ENCODE results near the gene KLK14.

KLK14 gene

DNA sequence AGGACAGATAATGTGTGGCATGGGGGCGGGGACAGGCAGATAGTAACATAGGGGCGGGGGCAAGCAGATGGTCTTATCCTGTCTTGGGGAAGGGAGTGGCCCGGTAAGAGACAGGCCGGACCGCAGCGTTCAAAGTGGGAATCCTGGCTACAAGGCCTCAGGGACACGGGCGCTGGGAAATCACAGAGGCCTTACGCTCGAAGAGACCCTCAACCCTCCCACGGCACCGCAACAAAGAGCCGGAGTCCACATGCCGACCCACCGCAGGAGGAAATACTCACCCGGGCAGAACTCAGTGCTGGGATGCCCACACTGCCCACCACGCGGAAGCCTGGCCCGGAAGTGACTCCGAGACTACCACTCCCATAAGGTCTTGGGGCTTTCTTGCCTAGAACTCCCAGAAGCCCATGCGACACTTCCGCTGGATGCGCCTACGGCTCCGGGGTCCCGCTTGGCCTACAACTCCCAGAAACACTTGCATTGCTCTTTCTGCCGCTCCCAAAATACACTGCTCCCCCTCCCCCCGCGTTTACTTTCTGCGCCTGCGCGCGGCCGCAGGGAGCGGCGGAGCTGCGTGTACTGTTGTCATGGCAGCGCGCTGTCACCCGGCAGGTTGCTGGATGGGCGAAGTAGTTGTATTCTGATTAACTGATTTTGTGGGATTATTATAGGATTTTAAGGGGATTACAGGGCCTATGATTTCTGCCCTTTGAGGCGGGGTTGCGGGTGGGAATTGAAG, 25.5 kb upstream of the KLK14 start, which contains the start of gene CTU1:
Gene CTU1, minus strand, starts transcription at position 344 of the 739 bp plus-strand sequence. CDS start 3,840 bp downstream, outside the sequence.
- DNase-seq (ENCODE audit: low spot score): peak; percentile 97

DNA sequence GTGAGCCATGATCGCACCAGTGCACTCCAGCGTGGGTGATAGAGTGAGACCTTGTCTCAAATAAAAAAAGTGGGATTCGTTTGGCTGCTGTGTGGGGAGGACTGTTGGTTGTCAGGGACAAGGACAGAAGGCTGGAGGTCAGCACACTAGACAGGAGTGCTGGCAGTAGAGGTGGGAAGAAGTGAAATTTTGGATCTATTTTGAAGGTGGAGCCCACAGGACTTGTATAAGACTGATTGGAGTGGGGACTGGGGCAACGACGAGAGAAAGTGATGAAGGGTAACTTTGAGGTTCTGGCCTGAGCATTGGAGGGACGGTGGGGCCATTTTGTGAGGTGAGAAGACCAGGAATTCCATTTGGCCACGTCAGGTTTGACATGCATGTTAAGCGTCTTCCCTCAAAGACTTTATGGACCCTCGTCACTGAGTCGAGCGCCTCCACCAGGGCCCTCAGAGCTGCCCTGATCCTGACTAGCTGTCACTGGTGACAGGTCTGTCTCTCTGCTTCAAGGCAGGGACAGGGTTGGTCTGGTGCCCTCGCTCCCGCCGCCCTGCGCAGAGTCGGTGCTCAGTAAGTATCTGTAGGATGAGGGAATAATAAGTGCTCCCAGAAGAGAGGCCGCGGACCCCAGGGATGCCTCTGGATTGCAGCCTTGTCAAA, 24.8 kb upstream of the KLK14 start:
- DNase-seq (ENCODE audit: low spot score): peak; percentile 39

DNA sequence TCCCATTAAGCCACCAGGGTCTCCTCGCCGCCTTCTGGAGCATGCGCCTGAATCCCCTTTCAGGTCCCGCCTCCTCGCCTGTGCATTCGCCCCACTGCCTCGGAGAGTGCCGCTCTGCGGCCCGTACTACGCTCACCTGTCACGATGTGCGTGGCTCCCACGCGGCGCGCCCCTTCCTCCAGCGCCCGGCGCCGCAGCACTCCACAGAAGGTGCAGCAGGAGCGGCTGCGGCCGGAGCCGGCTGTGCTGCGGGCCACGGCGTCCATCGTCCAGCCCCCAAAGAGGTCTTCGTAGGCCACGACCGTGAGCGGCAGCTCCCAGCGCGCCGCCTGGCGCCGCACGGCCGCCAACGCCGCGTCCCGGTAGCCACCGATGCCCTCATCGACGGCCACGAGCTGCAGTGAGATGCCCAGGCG, 21.2 kb upstream of the KLK14 start:
- DNase-seq (ENCODE audit: low spot score): no peak

DNA sequence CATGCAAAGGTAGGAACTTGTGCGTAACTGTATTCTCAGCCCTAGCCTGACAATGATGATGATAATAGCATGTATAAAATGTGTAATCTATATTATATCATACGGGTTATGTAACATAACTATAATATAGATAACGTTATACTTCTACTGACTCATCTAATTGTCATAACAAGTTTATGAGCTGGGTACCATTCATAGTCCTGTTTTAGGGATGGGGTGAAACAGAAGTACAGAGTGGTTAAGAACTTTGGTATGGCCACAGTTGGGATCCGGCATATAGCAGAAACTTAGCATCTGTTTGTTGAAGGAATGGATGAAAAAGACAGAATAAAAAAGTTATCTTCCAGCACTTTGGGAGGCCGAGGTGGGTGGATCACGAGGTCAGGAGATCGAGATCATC, 20.3 kb upstream of the KLK14 start:
- DNase-seq (ENCODE audit: low spot score): no peak

DNA sequence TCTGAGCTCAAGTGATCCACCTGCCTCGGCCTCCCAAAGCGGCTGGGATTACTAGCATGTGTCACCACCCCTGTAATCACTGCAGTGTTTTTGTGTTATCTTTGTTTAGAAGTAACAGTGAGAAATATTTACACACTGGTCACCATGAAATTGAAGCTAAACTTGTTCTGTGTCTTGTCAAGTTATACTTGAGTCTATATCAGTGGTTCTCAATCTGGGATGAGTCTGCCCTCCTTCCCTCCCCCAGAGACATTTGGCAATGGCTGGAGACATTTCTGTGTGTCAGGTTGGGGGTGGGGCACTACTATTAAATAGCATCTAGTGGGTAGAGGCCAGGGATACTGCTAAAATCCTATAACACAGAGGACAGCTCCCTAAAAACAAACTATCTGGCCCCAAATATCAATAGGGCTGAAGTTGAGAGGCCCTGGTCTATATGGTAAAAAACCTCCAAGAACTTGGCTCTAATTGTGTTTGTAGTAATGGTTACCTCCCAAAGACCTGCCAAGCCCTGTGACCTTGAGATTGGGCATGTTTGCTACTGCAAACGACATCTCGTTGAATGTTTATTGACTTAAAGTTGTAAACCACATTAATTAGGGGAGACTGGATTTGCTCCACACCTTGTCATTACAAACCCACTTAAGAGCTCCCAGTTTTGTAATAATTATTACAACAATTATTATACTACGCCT, 18.6 kb upstream of the KLK14 start:
- DNase-seq (ENCODE audit: low spot score): no peak

DNA sequence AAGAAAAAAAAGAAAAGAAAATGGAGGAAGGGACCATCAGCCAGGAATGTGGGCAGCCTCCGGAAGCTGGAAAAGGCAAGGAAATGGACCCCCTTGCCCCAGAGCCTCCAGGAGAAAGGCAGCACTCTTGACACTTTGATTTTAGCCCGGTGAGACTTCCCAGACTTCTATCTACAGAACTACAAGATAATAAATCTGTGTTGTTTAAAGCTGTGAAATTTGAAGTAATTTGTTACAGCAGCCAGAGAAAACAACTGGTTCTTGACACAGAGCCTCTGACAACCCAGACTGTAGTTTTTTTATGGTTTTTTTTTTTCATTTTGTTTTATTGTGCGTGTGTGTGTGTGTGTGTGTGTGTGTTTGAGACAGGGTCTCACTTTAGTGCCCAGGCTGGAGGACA, 17.9 kb upstream of the KLK14 start:
- DNase-seq (ENCODE audit: low spot score): no peak

DNA sequence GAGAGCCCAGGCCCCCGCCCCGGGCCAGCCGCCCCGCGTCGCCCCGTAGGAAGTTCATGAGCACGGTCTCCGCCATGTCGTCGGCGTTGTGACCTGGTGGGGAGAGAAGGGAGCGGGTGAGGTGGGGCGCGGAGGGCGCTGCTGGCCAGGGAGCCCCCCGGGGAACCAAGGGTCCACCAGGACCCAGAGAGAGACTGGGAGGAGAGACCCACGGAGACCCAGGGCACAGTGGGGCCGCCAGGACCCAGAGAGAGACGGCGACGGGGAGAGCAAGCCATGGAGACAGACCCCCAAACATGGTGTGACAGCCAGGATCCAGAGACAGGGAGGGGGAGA, 16.3 kb upstream of the KLK14 start:
- DNase-seq (ENCODE audit: low spot score): no peak

DNA sequence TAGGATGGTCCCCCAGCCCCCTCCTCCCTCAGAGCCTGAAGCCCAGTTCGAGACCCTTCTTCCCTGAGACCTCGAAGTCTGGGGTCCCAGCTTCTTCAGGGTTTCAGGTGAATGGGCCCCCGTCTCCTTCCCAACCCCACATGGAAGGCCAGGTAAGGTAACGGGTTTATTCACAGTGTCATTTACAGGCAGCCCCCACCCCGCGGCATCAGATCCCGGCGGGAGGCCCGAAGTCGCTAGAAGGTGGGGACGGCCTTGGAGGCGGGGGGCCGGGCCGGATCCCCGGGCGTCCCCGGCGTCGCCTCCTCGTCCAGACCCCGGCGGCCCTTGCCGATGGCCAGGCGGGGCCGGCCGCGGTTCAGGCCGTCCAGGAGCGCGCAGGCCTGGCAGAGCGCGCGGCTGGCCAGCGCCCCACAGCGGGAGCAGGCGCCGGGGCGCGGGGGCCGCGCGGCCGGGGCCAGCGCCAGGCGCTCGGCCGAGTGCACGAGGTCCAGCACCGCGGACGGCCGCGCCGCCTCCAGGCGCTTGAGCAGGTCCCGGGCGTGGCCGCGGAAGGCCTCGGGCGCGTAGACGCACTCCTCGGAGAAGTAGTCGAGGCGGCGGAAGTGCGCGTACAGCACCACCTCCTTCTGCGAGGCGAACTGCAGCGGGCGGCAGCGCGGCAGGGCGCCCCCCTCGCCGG, 15.8 kb upstream of the KLK14 start:
- no peak for DNase-seq (ENCODE audit: low spot score)

DNA sequence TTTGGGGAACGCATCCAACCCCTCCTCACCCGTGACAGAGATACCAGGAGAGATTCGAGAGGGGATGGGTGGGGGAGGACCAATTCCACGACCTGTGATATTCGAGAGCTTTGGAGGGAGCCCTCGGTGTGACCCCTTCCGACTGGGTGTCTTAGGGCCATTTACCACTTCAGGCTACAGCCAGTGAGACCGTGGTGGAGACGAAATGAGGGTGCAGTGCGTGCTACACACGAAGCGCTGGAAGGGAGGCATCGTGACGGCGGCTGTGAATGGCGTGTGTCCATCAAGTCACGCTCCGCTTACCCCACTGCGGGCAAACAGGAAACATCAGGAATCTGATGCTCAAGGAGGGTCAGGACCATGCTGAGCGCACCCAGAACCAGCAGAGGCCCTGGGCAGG, 15.1 kb upstream of the KLK14 start:
- no peak for DNase-seq (ENCODE audit: low spot score)

DNA sequence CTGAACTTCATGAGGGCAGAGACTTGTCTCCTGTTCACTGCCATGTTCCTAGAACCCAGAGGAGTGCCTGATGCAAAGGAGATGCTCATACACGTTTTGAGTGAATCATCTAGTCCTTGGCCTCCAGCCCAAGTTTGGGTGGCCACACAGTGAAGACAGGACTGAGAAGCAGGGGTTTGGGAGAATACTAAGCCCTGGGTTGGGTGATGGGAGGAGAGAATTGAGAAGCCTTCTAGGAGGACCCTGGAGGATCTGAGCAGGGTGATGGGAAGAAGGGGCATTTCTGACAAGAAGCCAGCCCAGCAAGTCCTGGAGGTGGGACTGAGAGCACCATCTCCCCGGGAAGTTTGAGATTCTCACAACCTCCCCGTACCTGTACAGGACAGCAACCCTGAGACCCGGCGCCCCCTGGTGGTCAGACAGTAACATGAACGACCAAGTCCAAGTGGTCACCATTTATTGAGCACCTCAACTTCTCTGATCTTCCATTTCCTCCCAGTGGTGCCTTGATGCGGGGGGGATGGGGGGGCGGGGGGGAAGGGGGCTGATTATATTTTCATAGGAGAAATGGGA, 14.6 kb upstream of the KLK14 start:
- peak; percentile 76 for DNase-seq (ENCODE audit: low spot score)

DNA sequence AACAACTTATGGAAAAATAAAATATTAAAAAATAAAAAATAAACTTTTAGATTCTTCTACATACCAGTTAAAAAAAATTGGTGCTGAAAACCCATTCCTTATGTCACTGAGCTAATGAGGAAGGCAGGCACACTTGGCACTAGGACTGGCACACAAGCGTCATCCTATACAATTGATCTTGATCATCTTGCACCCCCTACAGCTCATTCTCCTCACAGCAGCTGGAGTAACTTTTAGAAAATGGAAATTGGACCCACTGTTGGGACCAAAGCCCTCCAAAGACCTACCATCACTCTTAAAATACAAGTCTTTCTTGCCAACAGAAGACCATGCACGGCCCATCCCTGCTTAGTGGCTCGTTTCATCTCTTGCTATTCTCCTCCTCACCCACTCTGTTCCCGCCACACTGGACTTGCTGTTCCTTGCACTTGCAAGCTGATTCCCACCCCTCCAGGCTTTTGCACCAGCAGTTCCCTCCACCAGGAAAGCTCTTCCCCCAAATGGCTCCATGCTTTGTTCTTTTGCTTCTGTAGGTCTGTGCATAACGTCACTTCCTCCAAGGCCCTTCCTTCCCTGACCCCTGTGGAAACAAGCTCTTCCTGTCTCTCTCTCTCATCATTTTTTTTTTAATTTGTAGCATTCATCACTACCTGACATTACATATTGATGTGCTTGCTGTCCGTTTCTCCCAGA, 13.9 kb upstream of the KLK14 start:
- no peak for DNase-seq (ENCODE audit: low spot score)

DNA sequence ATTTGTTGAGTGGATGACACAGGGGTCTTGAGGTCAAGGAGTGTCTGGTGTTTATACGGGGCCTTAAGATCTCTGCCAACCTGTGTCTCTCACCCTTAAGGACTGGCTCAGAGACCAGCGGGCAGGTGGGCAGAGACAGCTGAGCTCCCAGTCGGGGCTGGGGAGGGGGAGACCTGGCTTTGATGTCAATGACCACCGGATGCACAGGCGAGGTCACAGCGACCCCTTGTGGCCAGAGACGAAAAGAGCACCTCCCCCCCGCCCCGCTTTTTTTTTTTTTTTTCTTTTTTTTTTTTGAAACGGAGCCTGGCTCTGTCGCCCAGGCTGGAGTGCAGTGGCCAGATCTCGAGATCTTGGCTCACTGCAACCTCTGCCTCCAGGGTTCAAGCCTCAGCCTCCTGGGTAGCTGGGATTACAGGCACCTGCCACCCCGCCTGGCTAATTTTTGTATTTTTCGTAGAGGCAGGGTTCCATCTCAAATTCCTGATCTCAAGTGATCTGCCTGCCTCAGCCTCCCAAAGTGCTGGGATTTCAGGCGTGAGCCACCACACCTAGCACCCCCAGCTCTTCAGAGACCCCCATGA, 12.1 kb upstream of the KLK14 start:
- DNase-seq (ENCODE audit: low spot score): peak; percentile 63

DNA sequence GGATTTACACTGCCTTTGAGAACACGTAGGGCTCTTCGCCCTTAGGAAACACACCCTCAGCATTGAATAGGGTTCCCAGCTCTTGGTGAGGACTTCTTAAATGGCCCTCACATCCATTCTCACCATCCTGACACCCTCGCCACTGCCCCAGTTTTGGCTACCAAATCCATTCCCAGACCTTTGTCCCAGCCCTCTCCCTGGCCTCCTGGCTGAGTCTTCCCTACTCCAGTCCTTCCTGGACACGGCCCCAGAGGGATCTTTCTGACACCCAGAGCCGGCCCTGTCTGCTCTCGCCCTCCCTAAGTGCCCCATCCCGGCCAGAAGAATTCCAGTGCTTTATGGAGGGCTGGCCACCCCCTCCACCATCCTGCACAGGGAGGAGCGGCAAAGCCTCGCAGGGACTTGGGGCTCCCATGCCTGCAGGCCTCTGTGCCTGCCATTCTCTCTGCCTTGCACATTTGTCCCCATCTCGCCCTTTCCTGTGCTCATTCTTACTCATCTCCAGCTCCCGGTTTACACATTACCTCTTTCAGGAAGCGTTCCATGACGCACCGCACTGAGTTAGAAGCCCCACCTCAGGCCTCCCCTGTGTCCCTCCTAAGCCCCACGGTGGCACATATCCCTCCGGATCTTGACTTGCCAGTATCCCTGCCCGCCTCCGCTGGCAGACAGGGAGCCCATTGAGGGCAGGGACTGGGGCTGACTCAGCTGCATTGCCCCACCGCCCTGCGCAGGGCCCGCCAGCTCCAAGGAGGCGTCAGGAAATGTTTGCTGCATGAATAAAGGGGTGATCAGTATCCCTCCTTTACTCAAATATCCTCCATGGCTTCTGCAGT, 11.0 kb upstream of the KLK14 start:
- DNase-seq (ENCODE audit: low spot score): no peak

DNA sequence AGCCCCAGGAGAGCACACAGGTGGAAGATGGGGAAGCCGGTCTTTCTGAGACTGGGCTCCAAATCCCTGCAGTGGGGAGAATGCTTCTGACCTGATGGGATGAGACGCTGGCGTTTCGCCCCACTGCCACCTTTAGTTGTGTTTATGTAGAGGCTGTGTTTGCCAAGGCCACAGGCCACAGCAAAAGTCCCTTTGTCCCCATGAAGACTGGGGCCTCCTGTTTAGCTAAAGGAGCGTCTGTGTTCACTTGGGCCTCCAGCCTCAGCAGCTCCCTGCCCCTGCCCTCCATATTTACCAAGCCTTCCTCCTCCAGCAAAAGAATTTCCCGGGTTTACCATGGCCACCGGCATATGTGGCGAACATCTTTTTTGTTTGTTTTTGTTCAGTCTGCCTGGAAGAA, 10.4 kb upstream of the KLK14 start:
- no peak for DNase-seq (ENCODE audit: low spot score)

DNA sequence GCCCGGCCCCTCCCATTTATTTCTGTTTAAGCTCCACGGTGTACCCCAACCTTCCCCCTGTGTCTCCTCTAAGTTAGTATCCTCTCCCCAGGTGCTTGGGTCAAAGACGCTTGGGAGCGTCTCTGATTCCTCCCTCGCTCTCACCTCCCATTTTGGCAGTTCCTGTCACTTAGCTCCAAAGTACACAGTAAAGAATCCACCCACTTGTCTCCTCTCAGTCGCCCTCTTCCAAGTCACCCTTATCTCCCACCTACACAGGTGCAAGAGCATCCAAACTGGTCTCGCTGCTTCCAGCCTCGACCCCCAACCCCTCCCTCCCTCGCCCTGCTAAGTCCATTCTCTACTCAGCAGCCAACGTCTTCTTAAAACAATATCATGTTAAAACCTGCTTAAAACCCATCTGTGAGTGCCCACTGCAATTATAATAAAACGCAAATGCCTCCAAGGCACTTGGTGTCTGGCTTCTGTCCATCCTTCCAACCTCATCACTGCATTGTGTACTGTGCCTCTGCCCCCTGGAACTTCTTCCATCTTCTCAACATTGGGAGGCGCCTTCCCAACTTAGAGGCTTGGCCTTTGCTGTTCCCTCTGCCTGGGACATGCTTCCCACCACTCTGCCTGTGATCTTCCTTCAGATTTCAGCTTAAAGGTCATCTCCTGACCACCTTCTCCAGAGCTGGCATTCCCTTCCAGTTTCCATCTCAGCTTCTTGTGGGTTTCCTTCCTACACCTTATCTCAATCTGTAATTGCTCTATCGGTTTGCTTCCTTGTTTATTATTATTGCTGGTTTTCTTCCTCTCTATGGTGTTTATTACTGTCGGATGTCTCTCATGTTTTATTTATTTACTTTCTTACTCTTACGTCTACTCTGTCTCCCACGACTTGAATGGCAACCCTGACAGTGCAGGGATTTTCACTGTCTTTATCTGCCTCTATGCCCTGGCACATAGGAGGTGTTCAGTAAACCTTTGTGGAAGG, 9.5 kb upstream of the KLK14 start:
- no peak for DNase-seq (ENCODE audit: low spot score)

DNA sequence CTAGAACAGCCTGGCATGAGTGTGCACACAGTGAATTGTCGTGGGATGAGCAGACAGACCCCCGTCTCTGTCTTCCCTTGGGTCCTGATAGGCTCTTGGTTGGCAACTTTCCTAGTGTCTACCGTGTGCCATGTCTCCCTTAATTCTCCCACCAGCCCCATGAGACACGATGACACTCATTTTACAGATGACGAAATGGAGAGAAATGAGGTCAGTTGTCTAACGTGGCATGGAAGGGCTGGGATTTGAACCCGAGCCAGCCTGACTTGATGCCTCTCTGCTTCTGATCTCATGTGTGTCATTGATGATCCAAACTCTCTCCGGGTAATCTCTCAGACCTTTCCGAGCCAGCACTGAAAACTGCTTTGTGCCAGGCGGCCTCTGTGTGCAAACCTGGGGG, 8.4 kb upstream of the KLK14 start:
- DNase-seq (ENCODE audit: low spot score): no peak

DNA sequence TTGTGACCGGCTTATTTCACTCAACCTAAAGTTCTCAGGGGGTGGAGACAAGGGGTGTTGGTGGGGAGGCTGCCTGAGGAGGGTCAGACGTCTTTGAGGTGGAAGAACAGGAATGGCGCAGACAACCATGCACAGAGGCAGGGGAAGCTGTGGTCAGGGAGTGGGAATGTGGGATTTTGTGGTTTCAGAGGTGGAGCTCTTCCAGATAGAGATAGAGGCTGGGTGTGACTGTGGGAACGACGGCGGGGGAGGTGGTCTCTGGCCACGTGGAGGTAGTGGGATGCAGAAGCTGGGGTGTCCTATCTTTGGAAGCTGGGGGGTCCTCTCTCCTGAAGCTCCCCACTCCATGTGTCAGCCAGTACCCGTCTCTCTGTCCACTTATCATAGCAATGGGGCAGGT, 7.8 kb upstream of the KLK14 start:
- no peak for DNase-seq (ENCODE audit: low spot score)

DNA sequence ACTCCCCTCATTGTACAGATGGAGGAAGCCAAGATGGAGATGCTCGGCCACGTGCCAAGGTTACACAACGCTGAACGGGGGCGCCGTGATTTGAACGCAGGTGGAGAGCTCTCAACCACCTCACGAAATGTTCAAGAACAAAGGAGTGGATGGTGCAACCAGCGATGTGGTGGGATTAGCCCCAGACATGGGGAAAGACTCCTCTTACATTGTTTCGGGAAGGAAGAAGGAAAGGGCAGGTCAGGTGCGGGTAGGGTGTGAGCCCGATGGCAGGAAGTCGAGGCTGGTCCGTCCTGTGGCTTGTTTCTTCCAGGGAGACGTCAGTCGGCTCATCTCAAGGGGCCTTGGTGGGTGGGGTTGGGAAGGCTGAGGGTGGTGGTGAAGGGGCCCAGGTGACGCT, 7.1 kb upstream of the KLK14 start:
- no peak for DNase-seq (ENCODE audit: low spot score)

DNA sequence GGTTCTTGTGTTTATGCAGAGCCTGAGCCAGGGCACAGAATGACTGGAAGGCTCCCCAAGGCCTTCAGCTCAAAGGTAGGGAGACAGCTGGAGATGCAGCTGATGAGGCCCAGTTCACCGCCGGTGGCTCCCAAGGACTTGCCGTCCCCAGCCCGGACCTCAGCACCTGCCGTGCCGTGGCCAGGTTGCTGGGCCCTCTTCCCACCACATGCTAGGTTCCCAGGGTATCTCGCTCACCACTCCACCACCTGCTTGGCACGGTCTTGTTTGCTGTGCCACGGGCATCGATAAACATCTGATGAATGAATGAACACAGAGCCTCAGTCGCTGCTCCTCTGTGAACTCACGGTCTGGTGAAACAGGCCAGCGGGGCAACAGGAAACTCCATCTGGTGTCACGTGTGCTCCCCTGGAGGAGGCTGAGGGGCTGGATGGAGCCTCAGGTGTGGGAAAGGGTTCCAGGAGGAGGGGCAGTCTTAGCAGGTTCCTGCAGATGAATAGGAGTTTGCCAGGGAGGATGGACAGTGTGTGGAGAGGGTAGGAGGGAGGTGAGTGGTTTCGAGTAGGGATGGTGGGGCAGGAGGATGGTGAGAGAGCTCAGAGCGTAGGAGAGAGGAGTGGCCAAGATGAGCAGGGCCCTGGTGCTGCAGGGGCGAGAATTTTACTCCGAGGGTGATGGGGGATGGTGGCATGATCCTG, 3.6 kb upstream of the KLK14 start:
- DNase-seq (ENCODE audit: low spot score): no peak
